ENCODE measurements around the gene ADAM22.
"Not testable (repeated sequence)": the region's sequence is repeated elsewhere in the genome, so short reads cannot be mapped to it uniquely, and the experiment has no call there.

DNA sequence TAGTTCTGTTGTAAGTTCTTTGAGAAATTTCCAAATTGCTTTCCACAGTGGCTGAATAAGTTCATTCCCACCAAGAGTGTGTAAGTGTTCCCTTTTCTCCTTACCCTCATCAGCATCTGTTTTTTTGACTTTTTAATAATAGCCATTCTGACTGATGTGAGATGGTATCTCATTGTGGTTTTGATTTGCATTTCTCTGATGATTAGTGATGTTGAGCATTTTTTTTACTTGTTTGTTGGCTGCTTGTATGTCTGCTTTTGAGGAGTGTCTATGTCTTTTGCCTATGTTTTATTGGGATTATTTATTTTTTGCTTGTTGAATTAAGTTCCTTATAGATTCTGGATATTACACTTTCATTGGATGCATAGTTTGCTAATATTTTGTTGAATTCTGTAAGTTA is 11.9 kb downstream of the ADAM22 start:
- TF ChIP-seq, protein P1, sequence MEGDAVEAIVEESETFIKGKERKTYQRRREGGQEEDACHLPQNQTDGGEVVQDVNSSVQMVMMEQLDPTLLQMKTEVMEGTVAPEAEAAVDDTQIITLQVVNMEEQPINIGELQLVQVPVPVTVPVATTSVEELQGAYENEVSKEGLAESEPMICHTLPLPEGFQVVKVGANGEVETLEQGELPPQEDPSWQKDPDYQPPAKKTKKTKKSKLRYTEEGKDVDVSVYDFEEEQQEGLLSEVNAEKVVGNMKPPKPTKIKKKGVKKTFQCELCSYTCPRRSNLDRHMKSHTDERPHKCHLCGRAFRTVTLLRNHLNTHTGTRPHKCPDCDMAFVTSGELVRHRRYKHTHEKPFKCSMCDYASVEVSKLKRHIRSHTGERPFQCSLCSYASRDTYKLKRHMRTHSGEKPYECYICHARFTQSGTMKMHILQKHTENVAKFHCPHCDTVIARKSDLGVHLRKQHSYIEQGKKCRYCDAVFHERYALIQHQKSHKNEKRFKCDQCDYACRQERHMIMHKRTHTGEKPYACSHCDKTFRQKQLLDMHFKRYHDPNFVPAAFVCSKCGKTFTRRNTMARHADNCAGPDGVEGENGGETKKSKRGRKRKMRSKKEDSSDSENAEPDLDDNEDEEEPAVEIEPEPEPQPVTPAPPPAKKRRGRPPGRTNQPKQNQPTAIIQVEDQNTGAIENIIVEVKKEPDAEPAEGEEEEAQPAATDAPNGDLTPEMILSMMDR (IDR thresholded peaks at IDR 0.05): not testable (repeated sequence)
- not testable (repeated sequence) for TF ChIP-seq POLR2AphosphoS5, POLR2A (IDR thresholded peaks at IDR 0.05)
